OCI-LY7 (cell line): ENCODE measurements around the gene TGM1. TPM values are rescaled to one million over a fixed set of nuclear protein-coding genes. Genes with fewer than 3 reads are reported as not detected.

Source experiments
- BruUV-seq: library from RNA; stranded (reverse); fragments of 400-500 nt; replicated peaks from 2 replicates; lab custom pipeline; 2021; lab: Mats Ljungman, UMichigan
- CTCF ChIA-PET: fragments of 300-600 bp; sonication (Branson Sonifier 250); formaldehyde crosslinking; loops from one replicate; lab custom pipeline; 2022; ENCODE audit warnings: antibody characterized with exemption; ENCODE audit not compliant: unreplicated experiment; lab: Charles Lee
- POLR2A ChIA-PET: fragments of 300-600 bp; sonication (Branson Sonifier 250); formaldehyde crosslinking; loops from one replicate; lab custom pipeline; 2022; ENCODE audit warnings: antibody characterized with exemption; lab: Charles Lee
- DNase-seq: peaks from one replicate; pipeline ENCODE4 v3.0.0-alpha.2; 2015; ENCODE audit warnings: low spot score
- H2AFZ ChIP-seq: fragments of 200-600 bp; sonication (generic), shearing (Covaris generic); 2 replicates; pipeline ENCODE4 v1.6.1; 2014; ENCODE audit warnings: mild to moderate bottlenecking, antibody characterized with exemption, low read length, moderate library complexity
- H3K27ac ChIP-seq: fragments of 200-600 bp; sonication (generic); 2 replicates; pipeline ENCODE4 v1.5.1; 2014; ENCODE audit warnings: mixed run types, low read depth, mild to moderate bottlenecking, moderate library complexity, low read length, inconsistent platforms; ENCODE audit not compliant: poor library complexity, severe bottlenecking
- H3K36me3 ChIP-seq: fragments of 200-600 bp; sonication (generic); 2 replicates; pipeline ENCODE4 v1.6.1; 2014; ENCODE audit warnings: mild to moderate bottlenecking, antibody characterized with exemption, low read length, moderate library complexity, mixed read lengths; ENCODE audit not compliant: insufficient read depth
- H3K4me1 ChIP-seq: fragments of 200-600 bp; sonication (generic); 2 replicates; pipeline ENCODE4 v1.5.1; 2014; ENCODE audit warnings: mild to moderate bottlenecking, low read length; ENCODE audit not compliant: insufficient read depth, poor library complexity, severe bottlenecking
- H3K4me2 ChIP-seq: fragments of 200-600 bp; sonication (generic); 2 replicates; pipeline ENCODE4 v1.6.1; 2014; ENCODE audit warnings: mild to moderate bottlenecking, low read length
- H3K4me3 ChIP-seq: fragments of 200-600 bp; sonication (generic); 2 replicates; pipeline ENCODE4 v1.5.1; 2014; ENCODE audit warnings: mild to moderate bottlenecking, low read depth, low read length; ENCODE audit not compliant: poor library complexity, severe bottlenecking
- H3K79me2 ChIP-seq: fragments of 200-600 bp; sonication (generic); 2 replicates; pipeline ENCODE4 v1.6.1; 2016; ENCODE audit warnings: low read depth, mild to moderate bottlenecking, low read length, moderate library complexity, mixed read lengths; ENCODE audit not compliant: insufficient read depth
- H3K9me2 ChIP-seq: fragments of 200-600 bp; sonication (generic); 2 replicates; pipeline ENCODE4 v1.6.1; 2016; ENCODE audit warnings: mild to moderate bottlenecking, low read length, mixed read lengths; ENCODE audit not compliant: insufficient read depth
- H3K9me3 ChIP-seq: fragments of 200-600 bp; sonication (generic); 2 replicates; pipeline ENCODE4 v1.6.1; 2014; ENCODE audit warnings: mild to moderate bottlenecking, mixed run types, low read length, mixed read lengths
- H4K20me1 ChIP-seq: fragments of 200-600 bp; sonication (generic); 2 replicates; pipeline ENCODE4 v1.6.1; 2014; ENCODE audit warnings: mild to moderate bottlenecking, antibody characterized with exemption, low read length, moderate library complexity, mixed read lengths; ENCODE audit not compliant: insufficient read depth
- CTCF ChIP-seq: fragments of 200-600 bp; sonication (generic); conservative IDR thresholded peaks from 2 replicates; pipeline ENCODE4 v1.5.1; 2014; ENCODE audit warnings: mild to moderate bottlenecking, antibody characterized with exemption, low read length, moderate library complexity, mixed read lengths
- EZH2phosphoT487 ChIP-seq: fragments of 200-600 bp; sonication (generic); IDR thresholded peaks from 2 replicates; pipeline ENCODE4 v1.6.1; 2018; ENCODE audit warnings: low read depth, borderline replicate concordance, mild to moderate bottlenecking, mixed run types, antibody characterized with exemption, low read length, moderate library complexity, mixed read lengths
- intact Hi-C: fragments of 100-400 bp; cut with micrococcal nuclease; formaldehyde crosslinking; loops from one replicate; pipeline ENCODE4 v1.10.0; 2022; ENCODE audit not compliant: unreplicated experiment
- total RNA-seq, 2 experiments: library from RNA; depleted of rRNA in 1 of 2; stranded (reverse); fragments of >200 nt in 1 of 2; shearing (Covaris generic) in 1 of 2; gene quantifications; 2 replicates each; pipeline ENCODE4 v1.2.3, GENCODE V29; 2014 to 2022

The TGM1 gene
- total RNA-seq, 2 experiments from 2014 or later, result 5.2 to 5.4 TPM

GRCh38 chr14:24293525-24293924 is 30.5 kb upstream of the TGM1 start:
- Histone ChIP-seq H3K4me2 (no peak overlapping the region), H3K27ac (no peak overlapping the region), H2AFZ (no peak overlapping the region), H3K79me2 (no peaks in the 10 kb centered on the region), H4K20me1 (no peaks in the 10 kb centered on the region), H3K4me3 (no peak overlapping the region), H3K9me2 (no peaks in the 10 kb centered on the region), H3K9me3 (no peaks in the 10 kb centered on the region), H3K36me3 (peaks cover 34% of the 10 kb centered on the region), H3K4me1 (peaks cover 10% of the 10 kb centered on the region)
- POLR2A ChIA-PET, result interaction anchor here (1.2 kb wide), 1 partner anchor 51 kb away, joined by 7 read pairs; the partner anchor contains the start of gene TINF2
- TF ChIP-seq CTCF, result no peak
- no peak for TF ChIP-seq EZH2phosphoT487
- CTCF ChIA-PET, result interaction anchor here (1.1 kb wide), 1 partner anchor 61 kb away, joined by 3 read pairs; the partner anchor contains the start of gene GMPR2
- intact Hi-C loops, result no loop called here
- no TSS peak for BruUV-seq
- DNase-seq, result no peak

GRCh38 chr14:24292118-24292807 is 29.3 kb upstream of the TGM1 start:
- H3K36me3 ChIP-seq, result peaks cover 34% of the 10 kb centered on the region
- TF ChIP-seq EZH2phosphoT487, result no peak
- TF ChIP-seq CTCF, result no peak
- H2AFZ ChIP-seq, result no peak overlapping the region
- DNase-seq, result no peak
- H3K4me1 ChIP-seq, result peaks cover 4% of the 10 kb centered on the region
- ChIA-PET POLR2A (interaction anchor here (1.2 kb wide), 1 partner anchor 50 kb away, joined by 7 read pairs; the partner anchor contains the start of gene TINF2), CTCF (interaction anchor here (1.1 to 1.2 kb wide), 2 partner anchors 13 to 60 kb away, joined by 3 to 5 read pairs; partner anchors contain the start of gene GMPR2)
- H3K27ac ChIP-seq, result no peak overlapping the region
- H3K4me2 ChIP-seq, result no peak overlapping the region
- BruUV-seq, result no TSS peak
- intact Hi-C loops, result no loop called here
- H4K20me1 ChIP-seq, result no peaks in the 10 kb centered on the region
- H3K79me2 ChIP-seq, result no peaks in the 10 kb centered on the region
- H3K9me3 ChIP-seq, result no peaks in the 10 kb centered on the region
- no peaks in the 10 kb centered on the region for H3K9me2 ChIP-seq
- no peak overlapping the region for H3K4me3 ChIP-seq
